HEK293 (cell line): ENCODE data around the gene HMX3.

Experiments
- CTCF ChIA-PET: fragments of 350-600 bp; formaldehyde crosslinking; extraction: SDS; loops from one replicate; lab custom pipeline; 2021; ENCODE audit warnings: antibody characterized with exemption; lab: Yijun Ruan, JAX
- POLR2A ChIA-PET: fragments of 300-600 bp; formaldehyde crosslinking; extraction: SDS; loops from one replicate; lab custom pipeline; 2020; ENCODE audit warnings: antibody characterized with exemption, inconsistent platforms; lab: Yijun Ruan, JAX
- H3K27ac ChIP-seq: fragments of 200-500 bp; sonication (Bioruptor generic); 2 replicates; pipeline ENCODE4 v1.5.1; 2014; ENCODE audit warnings: low read depth, low read length, control low read depth, inconsistent platforms; ENCODE audit errors: extremely low read depth
- H3K36me3 ChIP-seq, 2 experiments: fragments of 200-500 bp in 1 of 2; sonication (Bioruptor generic) in 1 of 2; 1 replicate in 1 of 2; 2 replicates in 1 of 2; pipeline ENCODE4 v1.5.1; 2014 to 2017; ENCODE audit warnings: inconsistent platforms in 2 of 2, low read length in 2 of 2; ENCODE audit not compliant: control insufficient read depth in 2 of 2, insufficient read depth in 1 of 2
- H3K4me1 ChIP-seq: fragments of 200-500 bp; sonication (Bioruptor generic); 2 replicates; pipeline ENCODE4 v1.5.1; 2014; ENCODE audit warnings: mild to moderate bottlenecking, low read length, inconsistent platforms; ENCODE audit not compliant: control insufficient read depth, insufficient read depth
- H3K4me3 ChIP-seq: 2 replicates; pipeline ENCODE4 v1.5.1; 2011; ENCODE audit warnings: low read depth, mild to moderate bottlenecking, control low read depth, low read length, moderate library complexity
- H3K9me3 ChIP-seq: fragments of 200-500 bp; sonication (Bioruptor generic); 2 replicates; pipeline ENCODE4 v1.5.1; 2014; ENCODE audit warnings: low read depth, low read length, inconsistent platforms; ENCODE audit not compliant: control insufficient read depth, insufficient read depth
- ZNF121 ChIP-seq: fragments of 450-650 bp; formaldehyde crosslinking; IDR thresholded peaks from 2 replicates; pipeline ENCODE4 v1.5.1; 2016; ENCODE audit warnings: missing biosample characterization, missing genetic modification characterization
- ZNF248 ChIP-seq: fragments of 450-650 bp; formaldehyde crosslinking; IDR thresholded peaks from 2 replicates; pipeline ENCODE4 v1.5.1; 2017; ENCODE audit warnings: missing biosample characterization, missing genetic modification characterization
- ZNF555 ChIP-seq: fragments of 450-650 bp; formaldehyde crosslinking; conservative IDR thresholded peaks from 2 replicates; pipeline ENCODE4 v1.5.1; 2017; ENCODE audit warnings: missing biosample characterization, mild to moderate bottlenecking, missing genetic modification characterization, inconsistent platforms

The HMX3 gene

GRCh38 chr10:123187781-123188180 is 52.0 kb downstream of the HMX3 start:
- POLR2A ChIA-PET = no interaction called here
- TF ChIP-seq ZNF121 (tag by site-specific recombination) = no peak
- no peak for TF ChIP-seq ZNF555 (tag by site-specific recombination)
- no peak for TF ChIP-seq ZNF248 (tag by site-specific recombination)
- TF ChIP-seq, all 188 proteins: peak for 0
- no peaks in the 10 kb centered on the region for H3K4me1 ChIP-seq
- CTCF ChIA-PET = no interaction called here
- no peak overlapping the region for H3K4me3 ChIP-seq
- peaks cover 4 to 15% of the 10 kb centered on the region in 2 experiments for H3K36me3 ChIP-seq
- H3K27ac ChIP-seq = no peak overlapping the region
- no peaks in the 10 kb centered on the region for H3K9me3 ChIP-seq
